Left lung (tissue), 10 donors: Measurements from ENCODE around the gene EEIG2. TPM values are rescaled to one million over a fixed set of nuclear protein-coding genes. Genes with fewer than 3 reads are reported as not detected.

Source experiments
- ATAC-seq: fragments of 200-7000 bp; cut with Tn5 transposase; one replicate; pipeline ENCODE4 v1.9.1; 2020; ENCODE audit warnings: moderate library complexity
- DNase-seq, 4 donors: peaks; one replicate each; pipeline ENCODE4 v3.0.0-alpha.2; 2013 to 2020
- H3K27ac ChIP-seq, 2 donors: fragments of 200-600 bp; sonication (generic) in 1 of 2; one replicate each; pipeline versions ENCODE4 v1.5.0 to v1.8.0; 2020 to 2021
- H3K27me3 ChIP-seq, 2 donors: fragments of 200-600 bp; sonication (generic) in 1 of 2; one replicate each; pipeline versions ENCODE4 v1.5.0 to v1.8.0; 2020 to 2021
- H3K36me3 ChIP-seq, 2 donors: fragments of 200-600 bp; sonication (generic) in 1 of 2; one replicate each; pipeline versions ENCODE4 v1.5.0 to v1.8.0; 2020 to 2021
- H3K4me1 ChIP-seq, 2 donors: fragments of 200-600 bp; one replicate each; pipeline ENCODE4 v1.8.0; 2021
- H3K4me3 ChIP-seq, 2 donors: fragments of 200-600 bp; sonication (generic) in 1 of 2; one replicate each; pipeline versions ENCODE4 v1.5.0 to v1.8.0; 2020 to 2021; ENCODE audit warnings: mild to moderate bottlenecking in 1 of 2
- H3K9me3 ChIP-seq, 2 donors: fragments of 200-600 bp; sonication (generic) in 1 of 2; one replicate each; pipeline versions ENCODE4 v1.5.0 to v1.8.0; 2020 to 2021
- intact Hi-C, 2 donors: fragments of 100-400 bp; cut with DNase I; formaldehyde crosslinking; loops; one replicate each; pipeline versions ENCODE4 v1.11.2 to v1.14.2; 2022
- polyA plus RNA-seq, 6 donors: library from polyadenylated mRNA; unstranded; fragments of 120-200 nt; gene quantifications; one replicate each; pipeline ENCODE4 v1.2.1, GENCODE V29; 2013; ENCODE audit not compliant: insufficient read length in 6 of 6
- total RNA-seq, 2 donors: library from RNA; stranded (reverse); fragmentation: NEBNext Ultra II Directional; extraction: Animal tissue kit (Norgen Biotek cat#: 25700); gene quantifications; one replicate each; pipeline ENCODE4 v1.2.1, GENCODE V29; 2021
- TF ChIP-seq, protein P1 (sequence below), 2 donors: fragments of 200-600 bp; sonication (generic) in 1 of 2; IDR thresholded peaks; one replicate each; pipeline versions ENCODE4 v1.5.0 to v1.8.0; 2021; ENCODE audit warnings: antibody characterized with exemption in 2 of 2
- donor health status: DM: no; HTN: yes; CAD: no.
- donor health status: DM: no; HTN: no; CAD: no.

Gene EEIG2
- total and polyA plus RNA-seq, 8 donors = 16.4 to 34.8 (median 31.3) TPM

GRCh38 chr1:108554682-108555427 lies 5.0 kb upstream of the EEIG2 start:
- H3K36me3 ChIP-seq = no peaks in the 10 kb centered on the region
- H3K27ac ChIP-seq = no peak overlapping the region
- TF ChIP-seq, protein P1, sequence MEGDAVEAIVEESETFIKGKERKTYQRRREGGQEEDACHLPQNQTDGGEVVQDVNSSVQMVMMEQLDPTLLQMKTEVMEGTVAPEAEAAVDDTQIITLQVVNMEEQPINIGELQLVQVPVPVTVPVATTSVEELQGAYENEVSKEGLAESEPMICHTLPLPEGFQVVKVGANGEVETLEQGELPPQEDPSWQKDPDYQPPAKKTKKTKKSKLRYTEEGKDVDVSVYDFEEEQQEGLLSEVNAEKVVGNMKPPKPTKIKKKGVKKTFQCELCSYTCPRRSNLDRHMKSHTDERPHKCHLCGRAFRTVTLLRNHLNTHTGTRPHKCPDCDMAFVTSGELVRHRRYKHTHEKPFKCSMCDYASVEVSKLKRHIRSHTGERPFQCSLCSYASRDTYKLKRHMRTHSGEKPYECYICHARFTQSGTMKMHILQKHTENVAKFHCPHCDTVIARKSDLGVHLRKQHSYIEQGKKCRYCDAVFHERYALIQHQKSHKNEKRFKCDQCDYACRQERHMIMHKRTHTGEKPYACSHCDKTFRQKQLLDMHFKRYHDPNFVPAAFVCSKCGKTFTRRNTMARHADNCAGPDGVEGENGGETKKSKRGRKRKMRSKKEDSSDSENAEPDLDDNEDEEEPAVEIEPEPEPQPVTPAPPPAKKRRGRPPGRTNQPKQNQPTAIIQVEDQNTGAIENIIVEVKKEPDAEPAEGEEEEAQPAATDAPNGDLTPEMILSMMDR (IDR thresholded peaks at IDR 0.05) = no peak
- intact Hi-C loops = no loop called here
- peaks cover 0 to 17% of the 10 kb centered on the region in 2 donors for H3K4me1 ChIP-seq
- no peak for DNase-seq
- H3K4me3 ChIP-seq = no peak overlapping the region
- no peaks in the 10 kb centered on the region for H3K27me3 ChIP-seq
- no peaks in the 10 kb centered on the region for H3K9me3 ChIP-seq
- no peak for ATAC-seq

DNA sequence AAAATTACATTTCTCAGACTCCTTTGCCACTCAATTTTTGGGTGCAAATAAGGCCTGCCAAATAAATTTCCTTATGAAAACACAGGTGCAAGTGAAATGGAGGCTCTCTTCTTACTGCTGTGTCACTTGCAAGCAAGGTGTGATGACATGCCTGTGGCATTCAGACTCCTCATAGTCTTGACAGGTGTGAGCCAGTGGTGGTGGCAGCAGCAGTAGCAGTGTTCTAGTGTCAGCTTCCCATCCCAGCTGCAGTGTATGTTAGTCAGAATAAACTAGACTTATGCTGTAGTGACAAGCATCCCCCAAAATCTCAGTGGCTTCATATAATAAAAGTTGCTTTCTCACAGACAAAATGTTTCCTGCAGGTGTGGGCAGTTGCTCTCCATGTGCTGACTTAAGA lies 3.8 kb upstream of the EEIG2 start:
- TF ChIP-seq, protein P1 (IDR thresholded peaks at IDR 0.05) = no peak
- H3K36me3 ChIP-seq = no peaks in the 10 kb centered on the region
- no peaks in the 10 kb centered on the region for H3K27me3 ChIP-seq
- no peaks in the 10 kb centered on the region for H3K9me3 ChIP-seq
- intact Hi-C loops = no loop called here
- DNase-seq (no peak), ATAC-seq (no peak)
- H3K4me3 ChIP-seq = no peak overlapping the region
- peaks cover 0 to 25% of the 10 kb centered on the region in 2 donors for H3K4me1 ChIP-seq
- H3K27ac ChIP-seq = peak overlapping the region in 1 of 2 donors; percentile 60

DNA sequence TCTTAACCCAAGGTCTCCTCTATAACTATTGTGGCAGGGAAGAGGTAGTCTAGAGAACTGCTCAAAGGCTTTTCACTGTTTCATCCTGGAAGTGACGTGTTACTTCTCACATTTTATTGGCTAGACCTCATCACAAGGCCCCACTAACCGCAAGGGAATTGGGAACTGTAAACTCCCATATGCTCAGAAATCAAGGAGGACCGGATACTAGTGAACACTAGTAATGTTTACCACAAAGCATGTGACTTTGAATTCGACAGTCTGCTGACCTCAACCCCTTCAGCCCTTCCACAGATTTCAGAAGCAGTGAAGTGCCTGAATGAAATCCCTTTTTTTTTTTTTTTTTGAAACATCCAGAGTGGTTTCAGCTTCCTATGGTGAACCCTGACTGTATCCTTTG lies 3.4 kb upstream of the EEIG2 start:
- Histone ChIP-seq H3K27me3 (no peaks in the 10 kb centered on the region), H3K4me3 (no peak overlapping the region), H3K27ac (peak overlapping the region; percentile 37 to 60), H3K9me3 (no peaks in the 10 kb centered on the region), H3K36me3 (no peaks in the 10 kb centered on the region), H3K4me1 (peaks cover 4 to 30% of the 10 kb centered on the region in 2 donors)
- intact Hi-C loops = no loop called here
- ATAC-seq (peak; percentile 13), DNase-seq (no peak)
- TF ChIP-seq, protein P1 (IDR thresholded peaks at IDR 0.05) = no peak

DNA sequence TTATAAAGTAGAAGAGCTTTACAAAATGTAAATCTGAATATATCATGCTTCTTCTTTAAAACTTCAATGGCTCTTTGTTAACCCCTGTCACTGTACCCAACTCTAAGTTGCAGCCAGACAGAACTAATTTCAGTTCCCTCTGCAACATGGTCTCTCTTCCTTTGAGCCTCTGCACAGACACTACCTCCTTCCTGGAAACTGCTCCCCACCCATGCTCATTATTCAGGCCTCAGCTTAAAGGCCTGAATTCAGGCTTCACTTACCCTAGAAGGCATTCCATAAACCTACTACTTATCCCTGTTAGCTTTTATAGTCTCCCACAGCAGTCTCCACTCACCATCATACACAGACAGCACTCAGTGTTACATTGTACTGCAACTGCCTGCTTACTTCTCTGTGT lies 2.6 kb upstream of the EEIG2 start:
- H3K4me3 ChIP-seq = no peak overlapping the region
- DNase-seq (no peak), ATAC-seq (no peak)
- no peaks in the 10 kb centered on the region for H3K36me3 ChIP-seq
- TF ChIP-seq, protein P1 (IDR thresholded peaks at IDR 0.05) = no peak
- no peaks in the 10 kb centered on the region for H3K27me3 ChIP-seq
- peaks cover 5 to 38% of the 10 kb centered on the region in 2 donors for H3K4me1 ChIP-seq
- H3K27ac ChIP-seq = peak overlapping the region; percentile 37 to 60
- no peaks in the 10 kb centered on the region for H3K9me3 ChIP-seq
- intact Hi-C loops = no loop called here

DNA sequence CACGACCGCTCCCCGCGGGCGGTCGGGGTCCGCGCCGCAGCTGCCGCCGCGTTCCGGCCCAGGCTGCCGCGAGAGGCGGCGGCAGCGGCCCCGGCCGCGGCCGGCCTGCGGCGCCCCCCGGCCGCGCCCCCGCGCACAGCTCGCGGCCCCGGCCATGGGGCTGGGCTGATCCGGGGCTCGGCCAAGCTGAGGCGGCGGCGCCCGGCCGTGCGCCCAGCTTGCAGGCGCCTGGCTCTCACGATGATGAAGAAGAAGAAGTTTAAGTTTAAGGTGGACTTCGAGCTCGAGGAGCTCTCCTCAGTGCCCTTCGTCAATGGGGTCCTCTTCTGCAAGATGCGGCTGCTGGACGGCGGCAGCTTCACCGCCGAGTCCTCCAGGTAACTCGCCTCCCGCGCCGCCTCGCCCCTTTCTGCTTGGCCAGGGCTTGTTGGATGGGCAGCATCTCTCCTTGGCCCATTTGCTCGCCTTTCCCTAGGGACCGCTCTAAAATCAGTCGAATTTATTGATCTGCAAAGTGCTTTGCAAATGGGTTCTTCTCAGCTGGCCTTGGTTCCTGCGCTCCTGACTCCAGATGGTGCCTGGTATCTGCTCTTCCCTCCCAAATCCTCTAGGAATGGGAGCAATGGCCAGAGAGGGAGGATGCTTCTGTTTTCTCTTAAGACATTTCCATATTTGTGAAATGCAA lies 431 bp downstream of the EEIG2 start:
- no peaks in the 10 kb centered on the region for H3K36me3 ChIP-seq
- TF ChIP-seq, protein P1 (IDR thresholded peaks at IDR 0.05) = no peak
- no peaks in the 10 kb centered on the region for H3K27me3 ChIP-seq
- H3K4me3 ChIP-seq = peak overlapping the region; percentile 55 to 66
- peak; percentile 15 for ATAC-seq
- peak; percentile 33 to 87 (median 46) for DNase-seq
- no peaks in the 10 kb centered on the region for H3K9me3 ChIP-seq
- H3K27ac ChIP-seq = peak overlapping the region; percentile 76 to 80
- intact Hi-C loops = no loop called here
- H3K4me1 ChIP-seq = peaks cover 5 to 52% of the 10 kb centered on the region in 2 donors
